HG02852 (cell line): ENCODE results near the gene FBLN7.
"Not testable (repeated sequence)": the region's sequence is repeated elsewhere in the genome, so short reads cannot be mapped to it uniquely, and the experiment has no call there.

Experiments
- ATAC-seq: cut with Tn5 transposase; IDR thresholded peaks from one replicate; pipeline ENCODE4 v1.9.1; 2021; ENCODE audit warnings: mild to moderate bottlenecking, moderate library complexity; ENCODE audit not compliant: unreplicated experiment

FBLN7 gene

DNA sequence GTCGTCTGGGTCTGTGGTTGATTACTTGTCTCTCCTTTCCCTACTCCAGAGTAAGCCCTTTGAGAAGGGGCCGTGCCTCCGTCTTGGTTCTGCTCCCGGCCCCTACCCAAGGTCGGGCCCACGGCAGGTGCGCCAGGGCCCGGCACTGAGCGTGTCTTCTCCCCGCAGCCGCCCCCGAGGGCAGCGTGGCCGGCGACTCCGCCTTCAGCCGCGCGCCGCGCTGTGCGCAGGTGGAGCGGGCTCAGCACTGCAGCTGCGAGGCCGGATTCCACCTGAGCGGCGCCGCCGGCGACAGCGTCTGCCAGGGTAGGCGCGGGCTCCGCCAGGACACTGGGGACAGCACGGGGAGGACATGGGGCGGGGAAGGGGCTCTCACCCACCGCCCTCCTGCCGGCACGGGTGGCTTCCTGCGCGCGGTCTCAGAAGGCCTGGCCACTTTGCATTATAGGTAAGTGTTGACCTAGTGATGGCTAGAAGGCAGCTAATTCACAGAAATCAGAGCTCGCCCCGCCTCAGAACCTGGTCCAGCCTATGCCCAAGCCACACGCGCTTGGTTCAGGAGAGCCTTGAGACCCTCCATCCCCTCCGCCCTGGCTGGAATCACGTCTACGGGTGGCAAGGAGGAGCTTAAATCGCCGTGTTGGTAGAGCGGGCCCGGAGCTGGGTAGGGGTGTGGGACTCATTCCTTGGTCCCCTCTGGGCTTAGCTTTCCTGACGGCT lies 43.5 kb downstream of the FBLN7 start:
- no peak for ATAC-seq

DNA sequence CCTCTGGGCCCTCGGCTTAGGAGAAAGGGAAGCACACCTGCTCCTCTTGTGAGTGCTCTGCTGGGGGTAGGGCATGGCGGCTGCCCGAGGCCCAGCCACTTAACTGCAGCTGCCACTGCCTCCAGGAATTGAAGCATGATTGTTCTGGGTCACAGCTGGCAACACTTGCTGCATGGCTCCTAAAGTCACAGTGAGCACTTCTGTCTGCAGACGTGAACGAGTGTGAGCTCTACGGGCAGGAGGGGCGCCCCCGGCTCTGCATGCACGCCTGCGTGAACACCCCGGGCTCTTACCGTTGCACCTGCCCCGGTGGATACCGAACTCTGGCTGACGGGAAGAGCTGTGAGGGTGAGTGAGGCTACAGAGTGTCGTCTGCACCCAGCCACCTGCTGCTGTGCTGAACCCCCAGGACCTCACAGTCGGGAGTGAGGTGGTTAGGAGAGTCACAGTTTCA lies 44.4 kb downstream of the FBLN7 start:
- ATAC-seq: no peak

DNA sequence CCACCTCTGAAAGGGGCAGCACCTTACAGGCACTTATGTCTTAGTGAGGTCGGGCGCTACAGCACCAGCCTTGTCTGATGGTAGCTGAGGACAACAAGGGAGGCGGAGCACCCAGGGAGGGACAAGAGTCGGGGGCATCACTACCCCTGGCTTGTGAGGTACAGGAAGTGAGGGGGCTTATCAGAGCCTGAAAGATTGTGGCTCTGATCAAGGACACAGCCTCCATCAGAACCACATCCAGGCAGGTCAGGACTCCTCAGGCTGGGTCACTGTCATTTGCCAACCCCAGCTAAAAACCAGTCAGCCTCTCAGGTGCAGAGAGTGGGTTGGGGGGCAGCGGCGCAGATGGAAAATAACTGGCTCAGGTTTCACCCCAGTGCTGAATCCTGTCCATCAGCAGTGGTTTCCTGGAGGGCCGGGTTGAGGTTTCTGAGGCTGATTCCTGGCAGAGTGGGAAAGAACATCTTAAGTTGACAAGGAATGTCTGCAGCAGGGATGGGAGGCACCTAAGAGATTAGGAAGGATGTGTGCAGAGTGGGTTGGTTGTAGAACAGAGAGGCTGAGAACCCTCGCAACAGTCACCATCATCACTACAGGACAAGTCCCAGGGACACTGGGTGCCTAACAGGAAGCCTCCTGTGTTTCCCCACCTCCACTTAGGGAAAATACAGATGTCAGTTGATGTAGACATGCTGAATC lies 45.3 kb downstream of the FBLN7 start:
- ATAC-seq: no peak

DNA sequence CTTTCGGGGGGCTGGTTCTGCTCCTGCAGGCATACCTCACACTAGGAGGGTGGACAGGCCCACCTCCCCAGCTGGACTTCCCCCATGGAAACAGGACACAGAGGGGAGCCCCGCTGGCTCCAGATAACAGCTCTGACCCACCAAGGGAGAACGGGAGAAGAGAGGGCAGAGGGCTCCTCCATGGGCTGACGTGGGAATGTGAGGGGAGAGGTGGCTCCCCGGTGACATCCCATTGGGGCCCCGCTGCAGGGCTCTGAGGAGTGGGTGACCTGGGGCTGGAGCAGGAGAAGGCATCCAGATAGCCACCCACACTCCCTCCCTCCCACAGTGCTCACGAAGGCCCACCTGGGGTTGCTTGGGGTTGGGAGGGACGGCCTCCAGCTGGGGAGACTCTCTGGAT lies 45.9 kb downstream of the FBLN7 start:
- no peak for ATAC-seq

GRCh38 chr2:112185131-112185530 lies 46.9 kb downstream of the FBLN7 start:
- no peak for ATAC-seq

DNA sequence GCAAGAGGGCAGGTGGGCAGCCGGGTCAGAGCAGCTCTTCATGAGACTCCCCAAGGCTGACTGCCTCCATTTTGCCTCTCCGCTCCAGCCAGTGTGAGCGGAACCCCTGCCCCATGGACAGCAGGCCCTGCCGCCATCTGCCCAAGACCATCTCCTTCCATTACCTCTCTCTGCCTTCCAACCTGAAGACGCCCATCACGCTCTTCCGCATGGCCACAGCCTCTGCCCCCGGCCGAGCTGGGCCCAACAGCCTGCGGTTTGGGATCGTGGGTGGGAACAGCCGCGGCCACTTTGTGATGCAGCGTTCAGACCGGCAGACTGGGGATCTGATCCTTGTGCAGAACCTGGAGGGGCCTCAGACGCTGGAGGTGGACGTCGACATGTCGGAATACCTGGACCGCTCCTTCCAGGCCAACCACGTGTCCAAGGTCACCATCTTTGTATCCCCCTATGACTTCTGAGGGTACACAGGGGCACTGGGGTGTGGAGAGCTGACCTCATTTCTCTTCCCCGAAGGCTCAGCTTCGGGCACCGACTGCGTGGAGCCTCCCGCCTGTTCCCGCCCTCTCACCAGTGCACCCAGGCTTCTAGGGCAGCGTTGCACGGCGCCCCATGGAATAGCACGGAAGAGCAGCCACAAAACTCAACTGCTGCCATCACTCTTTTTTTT lies 49.0 kb downstream of the FBLN7 start:
- no peak for ATAC-seq

- ATAC-seq: no peak
These were observed 49.8 kb downstream of the FBLN7 start for GRCh38 chr2:112187805-112188596.

DNA sequence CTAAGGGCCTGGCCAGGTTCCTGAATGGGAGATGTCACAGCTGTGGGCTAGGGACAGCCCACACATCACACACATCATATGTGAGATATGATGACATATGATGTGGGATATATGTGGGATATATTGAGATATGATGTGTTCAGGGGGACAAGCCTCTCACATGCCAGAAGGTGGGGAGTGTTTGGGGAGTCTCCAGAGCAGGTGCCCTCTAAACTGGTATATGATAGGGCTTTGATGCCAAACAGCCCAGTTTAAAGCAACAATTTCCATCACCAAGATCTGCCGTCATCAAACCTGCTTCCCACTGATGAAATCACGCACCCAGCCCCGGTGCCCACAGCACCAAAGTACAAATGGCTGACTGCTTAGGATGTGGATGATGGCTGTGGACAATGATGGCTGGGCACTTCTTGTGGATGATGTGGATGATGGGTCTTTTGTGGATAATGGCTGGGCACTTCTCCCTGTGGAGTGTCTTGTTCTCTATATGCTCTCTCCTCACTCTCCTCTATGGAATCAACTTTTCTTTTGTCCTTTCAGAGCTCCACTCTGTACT lies 50.9 kb downstream of the FBLN7 start:
- no peak for ATAC-seq

DNA sequence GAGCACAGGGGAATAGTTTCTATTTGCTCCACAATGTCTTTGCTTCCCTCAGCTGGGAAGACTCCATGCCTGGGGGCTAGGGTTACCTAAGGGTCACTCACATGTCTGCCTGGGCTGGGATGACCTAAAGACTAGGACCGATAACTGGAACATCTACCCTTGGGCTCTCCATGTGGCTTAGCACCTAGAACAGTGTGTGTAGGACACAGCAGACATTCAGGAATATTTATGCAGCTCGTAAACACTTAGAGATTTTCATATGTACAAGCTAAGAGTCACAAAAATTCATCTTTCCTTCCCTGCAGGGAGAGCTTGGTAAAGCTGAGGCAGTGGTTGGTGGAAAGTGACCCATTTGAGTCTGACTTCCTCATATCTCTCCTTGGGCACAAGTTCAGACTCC lies 55.8 kb downstream of the FBLN7 start:
- ATAC-seq: no peak

DNA sequence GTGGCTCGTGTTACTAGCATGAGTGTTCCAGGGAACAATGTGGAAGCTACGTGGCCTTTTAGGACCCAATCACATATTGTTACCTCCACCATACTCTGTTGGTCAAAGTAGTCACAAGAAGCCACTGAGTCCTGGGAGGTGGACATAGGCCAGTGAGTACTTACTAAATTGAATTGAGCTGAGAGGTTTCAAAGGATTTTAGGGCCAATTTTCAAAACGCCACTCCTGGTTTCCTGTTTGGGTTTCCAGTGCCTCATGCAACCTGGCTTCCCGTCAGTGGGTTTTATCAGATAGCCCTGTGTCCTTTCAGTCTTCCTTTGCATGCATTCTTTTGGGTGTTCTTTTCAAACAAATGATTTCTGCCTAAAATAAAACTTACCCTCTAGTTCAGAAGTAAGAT lies 56.3 kb downstream of the FBLN7 start:
- ATAC-seq: no peak

DNA sequence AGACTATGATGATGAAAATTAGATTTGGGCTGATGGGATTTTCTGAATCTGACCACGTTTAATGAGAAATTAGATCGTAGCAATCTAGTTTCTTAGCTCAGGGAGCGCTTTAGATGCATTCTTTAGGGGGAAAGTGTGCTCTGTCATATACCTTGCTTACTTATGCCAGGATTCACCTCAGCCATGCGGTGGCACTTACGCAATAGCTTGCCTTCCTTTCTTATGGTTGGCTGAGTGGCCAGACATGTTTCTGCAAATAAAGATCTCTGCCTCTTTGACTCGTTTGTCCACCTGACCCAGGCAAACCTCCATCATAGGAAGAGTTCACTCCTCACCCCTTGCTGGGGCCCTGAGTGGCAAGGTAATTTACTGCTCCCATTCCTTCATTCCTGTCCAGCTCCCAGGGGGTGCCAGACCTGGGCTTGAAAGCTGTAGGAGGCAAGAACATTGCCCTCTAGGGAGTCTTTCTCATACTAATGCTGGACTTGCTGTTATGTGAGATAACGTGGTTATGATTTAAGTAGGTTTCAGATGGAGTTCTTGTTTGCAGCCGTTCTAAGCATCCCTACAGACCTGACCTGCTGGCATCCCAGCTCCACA lies 57.1 kb downstream of the FBLN7 start:
- no peak for ATAC-seq

GRCh38 chr2:112195950-112196349 lies 57.8 kb downstream of the FBLN7 start:
- ATAC-seq: no peak

DNA sequence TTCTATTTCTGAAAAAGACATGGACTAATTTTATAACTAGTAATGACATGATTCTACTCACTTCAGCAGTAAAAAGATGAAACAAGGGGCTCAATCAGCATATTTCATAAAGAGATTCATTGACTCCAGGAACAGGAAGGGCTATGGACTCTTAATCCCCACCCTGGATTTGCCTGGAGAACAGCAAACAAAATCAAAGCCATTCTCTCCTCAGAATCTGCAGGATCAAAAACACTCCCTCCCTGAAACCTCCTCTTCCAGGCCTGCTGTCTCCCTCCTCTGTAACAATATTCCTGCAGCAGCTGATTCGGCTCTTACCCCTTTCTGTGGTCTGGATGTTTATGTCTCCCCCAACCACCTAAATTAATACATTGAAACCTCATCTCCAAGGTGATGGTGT lies 59.7 kb downstream of the FBLN7 start:
- ATAC-seq: no peak

DNA sequence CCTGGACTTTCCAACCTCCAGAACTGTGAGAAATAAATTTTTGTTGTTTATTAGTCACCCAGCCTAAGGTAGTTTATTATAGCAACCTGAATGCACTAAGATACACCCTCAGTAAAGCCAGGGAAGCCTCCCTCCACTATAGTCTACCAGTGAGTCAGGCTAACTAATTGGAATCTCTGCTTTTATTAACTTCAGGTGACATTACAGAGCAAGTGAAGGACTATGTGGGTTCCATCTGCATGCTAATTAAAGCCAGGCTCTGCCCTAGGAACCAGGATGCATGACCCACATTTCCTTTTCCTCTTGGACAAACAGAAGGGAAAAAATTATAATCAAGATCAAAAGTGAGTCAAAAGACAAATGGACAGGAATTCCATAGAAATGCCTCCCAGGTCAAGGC lies 60.6 kb downstream of the FBLN7 start:
- ATAC-seq: no peak

DNA sequence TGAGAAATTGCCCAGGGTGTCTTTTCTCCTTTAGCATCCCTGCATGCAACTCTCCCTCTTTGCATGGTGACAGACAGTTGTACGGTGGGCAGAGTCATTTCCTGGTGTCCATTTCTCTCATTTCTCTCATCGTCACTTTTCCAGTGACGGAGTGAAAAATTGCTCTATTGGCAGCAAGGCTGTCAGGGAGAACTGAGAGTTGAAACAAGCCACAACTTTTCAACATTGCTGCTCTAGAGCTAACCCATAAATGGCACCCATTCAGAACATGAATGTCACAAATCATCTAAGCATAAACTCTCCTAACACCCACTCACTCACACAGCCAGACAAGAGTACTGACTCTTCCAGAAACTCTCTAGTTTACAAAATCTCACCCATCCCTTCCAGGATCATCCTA lies 61.0 kb downstream of the FBLN7 start:
- no peak for ATAC-seq

DNA sequence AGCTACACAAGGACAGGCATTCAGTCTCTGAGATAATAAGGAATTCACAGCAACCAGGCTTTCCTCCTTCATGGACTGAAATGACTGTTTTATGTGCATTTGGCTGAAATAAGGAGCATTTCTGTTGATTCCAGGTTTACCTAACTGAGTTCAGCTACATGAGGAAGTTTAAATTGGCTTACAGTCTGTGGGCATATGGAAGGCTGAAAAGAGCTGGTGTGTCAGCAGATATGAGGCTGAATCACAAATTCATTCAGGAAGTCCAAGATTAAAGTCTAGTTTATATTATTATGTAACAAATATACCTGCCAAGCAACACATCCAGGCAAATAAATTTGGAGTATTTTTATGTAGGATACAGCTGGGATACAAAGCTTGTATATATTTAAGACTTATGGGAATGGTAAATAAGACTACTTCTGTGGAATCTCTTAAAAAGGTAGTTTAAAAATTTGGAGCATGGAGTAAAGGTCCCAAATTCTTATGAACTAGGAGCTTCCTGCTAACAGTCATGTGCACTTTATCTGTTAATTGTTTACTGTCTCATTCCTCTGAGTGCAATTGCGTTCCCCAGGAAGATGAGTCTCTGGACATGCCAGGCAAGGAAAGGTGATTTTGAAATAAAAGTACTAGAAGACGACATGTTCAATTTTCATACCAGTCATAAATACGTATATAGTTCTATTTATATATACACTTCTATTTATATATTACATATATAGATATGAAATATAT lies 63.7 kb downstream of the FBLN7 start:
- no peak for ATAC-seq

- ATAC-seq: no peak
These were observed 66.2 kb downstream of the FBLN7 start for GRCh38 chr2:112204411-112204810.

- not testable (repeated sequence) for ATAC-seq
These were observed 69.7 kb downstream of the FBLN7 start for GRCh38 chr2:112207905-112208304.

GRCh38 chr2:112216167-112216566 lies 78.0 kb downstream of the FBLN7 start:
- ATAC-seq: no peak

GRCh38 chr2:112217854-112218253 lies 79.7 kb downstream of the FBLN7 start:
- ATAC-seq: no peak
